HepG2 (cell line): Measurements from ENCODE around the gene MED25. TPM values are rescaled to one million over a fixed set of nuclear protein-coding genes. Genes with fewer than 3 reads are reported as not detected.

Experiments used
- HNF4A ChIP-seq: sonication (generic); formaldehyde crosslinking; IDR thresholded peaks from 2 replicates; pipeline ENCODE4 v1.4.0; 2020; ENCODE audit warnings: missing genetic modification reagents
- MYNN ChIP-seq: sonication (generic); formaldehyde crosslinking; IDR thresholded peaks from 2 replicates; pipeline ENCODE4 v1.4.0; 2020; ENCODE audit warnings: mild to moderate bottlenecking, low read depth, missing genetic modification reagents
- ZNF101 ChIP-seq: sonication (generic); formaldehyde crosslinking; IDR thresholded peaks from 2 replicates; pipeline ENCODE4 v1.4.0; 2020; ENCODE audit warnings: mild to moderate bottlenecking, low read depth, missing genetic modification reagents, borderline replicate concordance
- ZNF788 ChIP-seq: sonication (generic); formaldehyde crosslinking; IDR thresholded peaks from 2 replicates; pipeline ENCODE4 v1.5.0; 2020; ENCODE audit warnings: mild to moderate bottlenecking, missing genetic modification reagents, borderline replicate concordance
- polyA plus RNA-seq, 8 experiments: library from polyadenylated mRNA; depleted of rRNA in 3 of 8; stranded (reverse) in 7 of 8; unstranded in 1 of 8; fragments of >200 nt; fragmentation: Illumina TruSeq in 4 of 8; extraction: Trizol in 4 of 8; gene quantifications; 2 replicates each; pipeline versions ENCODE4 v1.2.1 to v1.2.3, GENCODE V29; 2011 to 2016; ENCODE audit warnings: low read depth in 4 of 8, missing spikeins in 1 of 8, mixed read lengths in 1 of 8; ENCODE audit not compliant: insufficient read depth in 1 of 8
- total RNA-seq, 5 experiments: library from RNA; depleted of rRNA; stranded (reverse); fragments of >200 nt; fragmentation: Illumina TruSeq; extraction: Trizol; gene quantifications; 2 replicates each; pipeline ENCODE4 v1.2.3, GENCODE V29; 2016; ENCODE audit warnings: low read depth in 1 of 5
- TF ChIP-seq, protein P1 (sequence below): sonication (generic); formaldehyde crosslinking; IDR thresholded peaks from 2 replicates; pipeline ENCODE4 v1.4.0; 2020; ENCODE audit warnings: missing genetic modification reagents, borderline replicate concordance
- TF ChIP-seq, protein P2 (sequence below): sonication (generic); formaldehyde crosslinking; IDR thresholded peaks from 2 replicates; pipeline ENCODE4 v1.8.0; 2022; ENCODE audit warnings: mild to moderate bottlenecking, missing genetic modification reagents
- TF ChIP-seq, protein P3 (sequence below): sonication (generic); formaldehyde crosslinking; IDR thresholded peaks from 2 replicates; pipeline ENCODE4 v1.4.0; 2020; ENCODE audit warnings: missing genetic modification reagents, borderline replicate concordance

The MED25 gene
- total and polyA plus RNA-seq, 2 of the 13 experiments (the other 11 are each of a cell fraction or from before 2014, with no cell fraction given): 11.1 to 15.1 TPM

DNA sequence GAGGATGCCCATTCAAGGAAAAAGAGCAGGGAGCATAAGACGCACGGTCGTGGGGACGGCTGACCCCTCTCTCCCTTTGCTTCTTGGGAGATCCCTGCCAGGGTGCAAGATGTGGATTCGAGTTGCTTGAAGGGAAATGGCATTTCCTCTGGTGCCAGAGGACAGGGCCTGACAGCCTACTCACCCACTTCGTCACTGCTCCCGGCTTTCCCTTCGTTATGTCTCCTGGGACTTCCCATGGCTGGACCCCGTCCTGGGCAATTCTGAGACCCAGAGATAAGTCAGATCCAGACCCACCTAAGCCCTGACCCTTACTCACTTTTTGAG, 60.6 kb downstream of the MED25 start (continued):
- TF ChIP-seq, protein P1, sequence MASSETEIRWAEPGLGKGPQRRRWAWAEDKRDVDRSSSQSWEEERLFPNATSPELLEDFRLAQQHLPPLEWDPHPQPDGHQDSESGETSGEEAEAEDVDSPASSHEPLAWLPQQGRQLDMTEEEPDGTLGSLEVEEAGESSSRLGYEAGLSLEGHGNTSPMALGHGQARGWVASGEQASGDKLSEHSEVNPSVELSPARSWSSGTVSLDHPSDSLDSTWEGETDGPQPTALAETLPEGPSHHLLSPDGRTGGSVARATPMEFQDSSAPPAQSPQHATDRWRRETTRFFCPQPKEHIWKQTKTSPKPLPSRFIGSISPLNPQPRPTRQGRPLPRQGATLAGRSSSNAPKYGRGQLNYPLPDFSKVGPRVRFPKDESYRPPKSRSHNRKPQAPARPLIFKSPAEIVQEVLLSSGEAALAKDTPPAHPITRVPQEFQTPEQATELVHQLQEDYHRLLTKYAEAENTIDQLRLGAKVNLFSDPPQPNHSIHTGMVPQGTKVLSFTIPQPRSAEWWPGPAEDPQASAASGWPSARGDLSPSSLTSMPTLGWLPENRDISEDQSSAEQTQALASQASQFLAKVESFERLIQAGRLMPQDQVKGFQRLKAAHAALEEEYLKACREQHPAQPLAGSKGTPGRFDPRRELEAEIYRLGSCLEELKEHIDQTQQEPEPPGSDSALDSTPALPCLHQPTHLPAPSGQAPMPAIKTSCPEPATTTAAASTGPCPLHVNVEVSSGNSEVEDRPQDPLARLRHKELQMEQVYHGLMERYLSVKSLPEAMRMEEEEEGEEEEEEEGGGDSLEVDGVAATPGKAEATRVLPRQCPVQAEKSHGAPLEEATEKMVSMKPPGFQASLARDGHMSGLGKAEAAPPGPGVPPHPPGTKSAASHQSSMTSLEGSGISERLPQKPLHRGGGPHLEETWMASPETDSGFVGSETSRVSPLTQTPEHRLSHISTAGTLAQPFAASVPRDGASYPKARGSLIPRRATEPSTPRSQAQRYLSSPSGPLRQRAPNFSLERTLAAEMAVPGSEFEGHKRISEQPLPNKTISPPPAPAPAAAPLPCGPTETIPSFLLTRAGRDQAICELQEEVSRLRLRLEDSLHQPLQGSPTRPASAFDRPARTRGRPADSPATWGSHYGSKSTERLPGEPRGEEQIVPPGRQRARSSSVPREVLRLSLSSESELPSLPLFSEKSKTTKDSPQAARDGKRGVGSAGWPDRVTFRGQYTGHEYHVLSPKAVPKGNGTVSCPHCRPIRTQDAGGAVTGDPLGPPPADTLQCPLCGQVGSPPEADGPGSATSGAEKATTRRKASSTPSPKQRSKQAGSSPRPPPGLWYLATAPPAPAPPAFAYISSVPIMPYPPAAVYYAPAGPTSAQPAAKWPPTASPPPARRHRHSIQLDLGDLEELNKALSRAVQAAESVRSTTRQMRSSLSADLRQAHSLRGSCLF (CRISPR knock-in tag): no peak
- no peak for TF ChIP-seq MYNN (CRISPR knock-in tag)
- no peak for TF ChIP-seq HNF4A (CRISPR knock-in tag)
- TF ChIP-seq ZNF788 (CRISPR knock-in tag): no peak
- TF ChIP-seq, protein P2, sequence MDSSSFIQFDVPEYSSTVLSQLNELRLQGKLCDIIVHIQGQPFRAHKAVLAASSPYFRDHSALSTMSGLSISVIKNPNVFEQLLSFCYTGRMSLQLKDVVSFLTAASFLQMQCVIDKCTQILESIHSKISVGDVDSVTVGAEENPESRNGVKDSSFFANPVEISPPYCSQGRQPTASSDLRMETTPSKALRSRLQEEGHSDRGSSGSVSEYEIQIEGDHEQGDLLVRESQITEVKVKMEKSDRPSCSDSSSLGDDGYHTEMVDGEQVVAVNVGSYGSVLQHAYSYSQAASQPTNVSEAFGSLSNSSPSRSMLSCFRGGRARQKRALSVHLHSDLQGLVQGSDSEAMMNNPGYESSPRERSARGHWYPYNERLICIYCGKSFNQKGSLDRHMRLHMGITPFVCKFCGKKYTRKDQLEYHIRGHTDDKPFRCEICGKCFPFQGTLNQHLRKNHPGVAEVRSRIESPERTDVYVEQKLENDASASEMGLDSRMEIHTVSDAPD: no peak
- no peak for TF ChIP-seq ZNF101 (CRISPR knock-in tag)
- TF ChIP-seq, protein P3, sequence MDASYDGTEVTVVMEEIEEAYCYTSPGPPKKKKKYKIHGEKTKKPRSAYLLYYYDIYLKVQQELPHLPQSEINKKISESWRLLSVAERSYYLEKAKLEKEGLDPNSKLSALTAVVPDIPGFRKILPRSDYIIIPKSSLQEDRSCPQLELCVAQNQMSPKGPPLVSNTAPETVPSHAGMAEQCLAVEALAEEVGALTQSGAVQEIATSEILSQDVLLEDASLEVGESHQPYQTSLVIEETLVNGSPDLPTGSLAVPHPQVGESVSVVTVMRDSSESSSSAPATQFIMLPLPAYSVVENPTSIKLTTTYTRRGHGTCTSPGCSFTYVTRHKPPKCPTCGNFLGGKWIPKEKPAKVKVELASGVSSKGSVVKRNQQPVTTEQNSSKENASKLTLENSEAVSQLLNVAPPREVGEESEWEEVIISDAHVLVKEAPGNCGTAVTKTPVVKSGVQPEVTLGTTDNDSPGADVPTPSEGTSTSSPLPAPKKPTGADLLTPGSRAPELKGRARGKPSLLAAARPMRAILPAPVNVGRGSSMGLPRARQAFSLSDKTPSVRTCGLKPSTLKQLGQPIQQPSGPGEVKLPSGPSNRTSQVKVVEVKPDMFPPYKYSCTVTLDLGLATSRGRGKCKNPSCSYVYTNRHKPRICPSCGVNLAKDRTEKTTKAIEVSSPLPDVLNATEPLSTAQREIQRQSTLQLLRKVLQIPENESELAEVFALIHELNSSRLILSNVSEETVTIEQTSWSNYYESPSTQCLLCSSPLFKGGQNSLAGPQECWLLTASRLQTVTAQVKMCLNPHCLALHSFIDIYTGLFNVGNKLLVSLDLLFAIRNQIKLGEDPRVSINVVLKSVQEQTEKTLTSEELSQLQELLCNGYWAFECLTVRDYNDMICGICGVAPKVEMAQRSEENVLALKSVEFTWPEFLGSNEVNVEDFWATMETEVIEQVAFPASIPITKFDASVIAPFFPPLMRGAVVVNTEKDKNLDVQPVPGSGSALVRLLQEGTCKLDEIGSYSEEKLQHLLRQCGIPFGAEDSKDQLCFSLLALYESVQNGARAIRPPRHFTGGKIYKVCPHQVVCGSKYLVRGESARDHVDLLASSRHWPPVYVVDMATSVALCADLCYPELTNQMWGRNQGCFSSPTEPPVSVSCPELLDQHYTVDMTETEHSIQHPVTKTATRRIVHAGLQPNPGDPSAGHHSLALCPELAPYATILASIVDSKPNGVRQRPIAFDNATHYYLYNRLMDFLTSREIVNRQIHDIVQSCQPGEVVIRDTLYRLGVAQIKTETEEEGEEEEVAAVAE: no peak
